ENCODE measurements around the gene PIP5K1C. TPM values are rescaled to one million over a fixed set of nuclear protein-coding genes. Genes with fewer than 3 reads are reported as not detected.

PIP5K1C gene
- total RNA-seq, 1 donor from 2014 or later, result 11.7 TPM

DNA sequence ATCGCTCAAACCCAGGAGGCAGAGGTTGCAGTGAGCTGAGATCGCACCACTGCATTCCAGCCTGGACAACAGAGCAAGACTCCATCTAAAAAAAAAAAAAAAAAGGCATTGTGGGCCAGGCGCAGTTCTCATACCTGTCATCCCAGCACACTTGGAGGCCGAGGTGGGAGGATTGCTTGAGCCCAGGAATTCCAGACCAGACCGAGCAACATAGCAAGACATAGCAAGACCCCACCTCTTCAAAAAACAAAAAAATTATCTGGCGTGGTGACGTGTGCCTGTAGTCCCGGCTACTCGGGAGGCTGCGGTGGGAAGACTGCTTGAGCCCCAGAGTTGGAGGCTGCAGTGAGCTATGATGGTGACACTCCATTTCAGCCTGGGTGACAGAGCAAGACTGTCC lies 18.0 kb downstream of the PIP5K1C start:
- no peak for DNase-seq (ENCODE audit: low read depth)
- TF ChIP-seq, protein P1, sequence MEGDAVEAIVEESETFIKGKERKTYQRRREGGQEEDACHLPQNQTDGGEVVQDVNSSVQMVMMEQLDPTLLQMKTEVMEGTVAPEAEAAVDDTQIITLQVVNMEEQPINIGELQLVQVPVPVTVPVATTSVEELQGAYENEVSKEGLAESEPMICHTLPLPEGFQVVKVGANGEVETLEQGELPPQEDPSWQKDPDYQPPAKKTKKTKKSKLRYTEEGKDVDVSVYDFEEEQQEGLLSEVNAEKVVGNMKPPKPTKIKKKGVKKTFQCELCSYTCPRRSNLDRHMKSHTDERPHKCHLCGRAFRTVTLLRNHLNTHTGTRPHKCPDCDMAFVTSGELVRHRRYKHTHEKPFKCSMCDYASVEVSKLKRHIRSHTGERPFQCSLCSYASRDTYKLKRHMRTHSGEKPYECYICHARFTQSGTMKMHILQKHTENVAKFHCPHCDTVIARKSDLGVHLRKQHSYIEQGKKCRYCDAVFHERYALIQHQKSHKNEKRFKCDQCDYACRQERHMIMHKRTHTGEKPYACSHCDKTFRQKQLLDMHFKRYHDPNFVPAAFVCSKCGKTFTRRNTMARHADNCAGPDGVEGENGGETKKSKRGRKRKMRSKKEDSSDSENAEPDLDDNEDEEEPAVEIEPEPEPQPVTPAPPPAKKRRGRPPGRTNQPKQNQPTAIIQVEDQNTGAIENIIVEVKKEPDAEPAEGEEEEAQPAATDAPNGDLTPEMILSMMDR (conservative IDR thresholded peaks at IDR 0.05; ENCODE audit: low read depth, low read length), result no peak
- no peak overlapping the region for H3K4me3 ChIP-seq (ENCODE audit: low read depth, low read length)

DNA sequence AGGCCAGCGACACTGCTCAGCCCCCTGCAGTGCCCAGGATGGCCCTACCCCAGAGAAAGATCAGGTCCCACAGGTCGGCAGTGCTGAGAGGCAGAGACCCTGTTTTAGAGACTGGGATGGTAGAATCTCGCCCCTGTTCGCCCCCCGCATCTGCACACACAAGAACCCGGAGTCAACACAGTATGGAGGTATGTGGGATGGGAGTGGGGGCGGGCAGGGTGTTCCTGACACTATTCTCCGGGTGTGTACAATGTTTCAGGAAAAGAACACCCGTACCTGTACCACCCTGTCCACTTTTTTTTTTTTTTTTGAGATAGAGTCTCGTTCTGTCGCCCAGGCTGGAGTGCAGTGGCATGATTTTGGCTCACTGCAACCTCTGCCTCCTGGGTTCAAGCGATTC lies 19.3 kb downstream of the PIP5K1C start:
- H3K4me3 ChIP-seq (ENCODE audit: low read depth, low read length), result no peak overlapping the region
- DNase-seq (ENCODE audit: low read depth), result no peak
- TF ChIP-seq, protein P1 (conservative IDR thresholded peaks at IDR 0.05; ENCODE audit: low read depth, low read length), result no peak

DNA sequence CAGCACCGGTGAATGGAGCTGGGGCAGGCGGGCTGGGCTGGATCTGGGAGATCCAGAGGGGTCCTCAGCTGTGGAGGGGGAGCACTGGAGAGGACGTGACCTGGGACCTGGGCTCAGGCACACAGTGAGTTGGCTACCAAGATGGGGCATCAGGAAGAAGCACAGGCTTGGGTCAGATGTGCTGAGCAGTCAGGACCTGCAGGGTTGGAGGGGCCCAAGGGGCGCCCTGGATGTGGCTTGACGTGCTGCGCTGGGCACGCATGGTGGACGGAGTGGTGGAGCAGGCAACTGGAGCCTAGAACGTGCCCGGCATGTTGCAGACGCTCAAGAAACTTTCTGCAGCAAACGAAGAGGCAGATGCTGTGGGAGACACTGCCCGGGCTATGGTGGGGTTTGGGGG lies 20.7 kb downstream of the PIP5K1C start:
- no peak overlapping the region for H3K4me3 ChIP-seq (ENCODE audit: low read depth, low read length)
- TF ChIP-seq, protein P1 (conservative IDR thresholded peaks at IDR 0.05; ENCODE audit: low read depth, low read length), result no peak
- no peak for DNase-seq (ENCODE audit: low read depth)

DNA sequence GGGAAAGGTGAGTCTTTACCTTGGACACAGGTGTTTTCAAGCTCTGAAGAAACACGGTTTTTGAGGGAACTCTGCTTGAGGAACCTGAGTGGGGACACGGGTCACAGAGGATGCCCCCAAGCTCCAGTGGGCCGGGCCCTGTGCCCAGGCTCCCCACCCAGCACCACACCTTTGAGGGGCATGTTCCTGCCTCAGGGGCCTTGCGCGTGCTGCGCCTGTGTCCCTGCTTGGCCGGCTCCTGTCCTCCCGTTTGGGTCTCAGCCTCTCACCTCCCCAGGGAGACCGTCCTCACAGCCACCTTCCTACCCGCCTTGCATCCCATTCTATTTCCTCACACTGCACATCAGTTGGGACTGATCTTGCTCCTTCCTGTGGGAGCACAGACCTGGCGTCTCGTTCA lies 21.1 kb downstream of the PIP5K1C start:
- DNase-seq (ENCODE audit: low read depth), result no peak
- no peak overlapping the region for H3K4me3 ChIP-seq (ENCODE audit: low read depth, low read length)
- TF ChIP-seq, protein P1 (conservative IDR thresholded peaks at IDR 0.05; ENCODE audit: low read depth, low read length), result no peak

DNA sequence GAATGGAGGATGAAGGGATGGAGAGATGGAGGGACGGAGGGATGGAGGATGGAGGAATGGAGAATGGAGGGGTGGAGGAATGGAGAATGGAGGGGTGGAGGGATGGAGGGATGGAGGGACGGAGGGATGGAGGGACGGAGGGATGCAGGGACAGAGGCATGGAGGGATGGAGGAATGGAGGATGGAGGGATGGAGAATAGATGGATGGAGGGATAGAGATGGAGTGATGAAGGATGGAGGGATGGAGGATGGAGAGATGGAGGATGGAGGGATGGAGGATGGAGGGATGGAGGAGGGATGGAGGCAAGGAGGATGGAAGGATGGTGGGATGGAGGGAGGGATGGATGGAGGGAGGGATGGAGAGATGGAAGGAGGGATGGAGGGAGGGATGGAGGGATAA lies 22.1 kb downstream of the PIP5K1C start:
- H3K4me3 ChIP-seq (ENCODE audit: low read depth, low read length), result no peak overlapping the region

DNA sequence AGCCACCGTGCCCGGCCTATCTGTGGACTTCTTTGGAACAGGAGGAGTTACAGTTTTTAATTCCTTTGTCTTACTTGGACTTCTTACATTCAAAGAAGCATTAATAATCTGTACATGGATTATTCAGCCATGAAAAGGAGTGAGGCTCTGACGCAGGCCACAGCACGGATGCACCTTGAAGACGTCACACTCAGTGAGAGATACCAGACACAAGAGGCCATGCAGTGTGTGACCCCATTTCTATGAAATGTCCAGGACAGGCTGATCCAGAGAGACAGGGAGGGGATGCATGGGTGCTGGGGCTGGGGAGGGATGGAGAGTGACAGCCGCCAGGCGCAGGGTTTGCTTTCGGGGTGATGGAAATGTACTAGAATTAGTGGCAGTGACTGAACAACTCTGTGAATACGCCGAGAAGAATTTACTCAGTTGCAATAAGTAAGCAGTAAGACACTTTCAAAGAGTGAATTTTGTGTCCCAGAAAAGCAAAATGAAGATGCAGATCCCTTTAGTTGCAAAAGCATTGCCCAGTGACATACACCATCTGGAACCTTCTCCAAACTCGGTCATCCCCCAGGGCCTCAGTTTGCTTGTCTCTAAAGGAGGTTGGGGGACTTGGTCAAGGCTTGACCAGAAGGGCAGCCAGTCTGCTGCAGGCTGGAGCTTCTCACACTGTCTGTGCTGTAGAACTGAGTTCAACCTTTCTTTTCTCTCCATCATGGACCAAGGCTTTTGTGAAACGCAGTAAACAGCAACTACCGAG lies 25.3 kb downstream of the PIP5K1C start:
- DNase-seq (ENCODE audit: low read depth), result no peak
- TF ChIP-seq, protein P1 (conservative IDR thresholded peaks at IDR 0.05; ENCODE audit: low read depth, low read length), result no peak
- no peak overlapping the region for H3K4me3 ChIP-seq (ENCODE audit: low read depth, low read length)

More for the DNA sequence above, 22.1 kb downstream of the PIP5K1C start:
- TF ChIP-seq, protein P1 (conservative IDR thresholded peaks at IDR 0.05; ENCODE audit: low read depth, low read length), result no peak
- no peak for DNase-seq (ENCODE audit: low read depth)

Data from epithelial cell of proximal tubule (primary cell).